WTC11 (cell line): ENCODE data around the gene COG2. TPM values are rescaled to one million over a fixed set of nuclear protein-coding genes. Genes with fewer than 3 reads are reported as not detected.

ENCODE experiments used
- ATAC-seq: fragments of 200-7000 bp; cut with Tn5 transposase; 2 replicates; pipeline ENCODE4 v1.10.0; 2021; ENCODE audit warnings: mild to moderate bottlenecking, moderate library complexity
- CTCF ChIA-PET: fragments of 300-600 bp; sonication (Branson Sonifier 250); formaldehyde crosslinking; loops from one replicate; lab custom pipeline; 2021; ENCODE audit warnings: antibody characterized with exemption; lab: Charles Lee
- POLR2A ChIA-PET: fragments of 350-600 bp; sonication (Branson Sonifier 250); formaldehyde crosslinking; loops from one replicate; lab custom pipeline; 2021; ENCODE audit warnings: antibody characterized with exemption; lab: Charles Lee
- DNase-seq: peaks from one replicate; pipeline ENCODE4 v3.0.0; 2021; ENCODE audit warnings: low spot score
- H3K27ac Mint-ChIP-seq: 2 replicates; pipeline ENCODE4 v1.8.0; 2021; ENCODE audit warnings: mixed read lengths
- H3K27me3 Mint-ChIP-seq: 2 replicates; pipeline ENCODE4 v1.8.0; 2021; ENCODE audit warnings: low read depth, mild to moderate bottlenecking, moderate library complexity, mixed read lengths
- H3K36me3 Mint-ChIP-seq: 2 replicates; pipeline ENCODE4 v1.8.0; 2021; ENCODE audit warnings: mixed read lengths
- H3K4me1 Mint-ChIP-seq: 2 replicates; pipeline ENCODE4 v1.8.0; 2022; ENCODE audit warnings: mixed read lengths
- H3K4me3 Mint-ChIP-seq: 2 replicates; pipeline ENCODE4 v1.8.0; 2021; ENCODE audit warnings: mild to moderate bottlenecking, moderate library complexity, mixed read lengths
- H3K9me3 Mint-ChIP-seq: 2 replicates; pipeline ENCODE4 v1.8.0; 2021; ENCODE audit warnings: mixed read lengths
- ATF1 ChIP-seq: sonication (generic); formaldehyde crosslinking; IDR thresholded peaks from 2 replicates; pipeline ENCODE4 v1.8.1; 2023; ENCODE audit warnings: mild to moderate bottlenecking, moderate library complexity, missing genetic modification reagents
- CDX4 ChIP-seq: fragments of 250-450 bp; sonication (Bioruptor Pico); IDR thresholded peaks from 2 replicates; pipeline ENCODE4 v1.9.0; 2021; ENCODE audit warnings: moderate library complexity, mild to moderate bottlenecking, inconsistent platforms, borderline replicate concordance
- E2F5 ChIP-seq: sonication (generic); formaldehyde crosslinking; IDR thresholded peaks from 2 replicates; pipeline ENCODE4 v1.8.1; 2022; ENCODE audit warnings: mild to moderate bottlenecking, moderate library complexity, missing genetic modification reagents
- ERG ChIP-seq: fragments of 250-450 bp; sonication (Bioruptor Pico); IDR thresholded peaks from 2 replicates; pipeline ENCODE4 v1.8.0; 2021; ENCODE audit warnings: mild to moderate bottlenecking
- FOXP1 ChIP-seq: sonication (generic); formaldehyde crosslinking; IDR thresholded peaks from 2 replicates; pipeline ENCODE4 v1.8.0; 2022; ENCODE audit warnings: missing genetic modification reagents, mild to moderate bottlenecking, moderate library complexity, borderline replicate concordance
- GRHL2 ChIP-seq: fragments of 250-450 bp; sonication (Bioruptor Pico); IDR thresholded peaks from 2 replicates; pipeline ENCODE4 v1.8.0; 2022; ENCODE audit warnings: mild to moderate bottlenecking, moderate library complexity; ENCODE audit not compliant: insufficient replicate concordance, severe bottlenecking
- HMGA2 ChIP-seq: fragments of 250-450 bp; sonication (Bioruptor Pico); IDR thresholded peaks from 2 replicates; pipeline ENCODE4 v1.4.0; 2021; ENCODE audit warnings: mild to moderate bottlenecking, moderate library complexity
- IRF2 ChIP-seq: sonication (generic); formaldehyde crosslinking; IDR thresholded peaks from 2 replicates; pipeline ENCODE4 v1.8.0; 2022; ENCODE audit warnings: low read depth, missing genetic modification reagents, borderline replicate concordance
- JAZF1 ChIP-seq: fragments of 250-450 bp; sonication (Bioruptor Pico); IDR thresholded peaks from 2 replicates; pipeline ENCODE4 v1.9.0; 2021; ENCODE audit warnings: moderate library complexity, mild to moderate bottlenecking, inconsistent platforms
- NFE2L1 ChIP-seq: sonication (generic); formaldehyde crosslinking; IDR thresholded peaks from 2 replicates; pipeline ENCODE4 v1.8.1; 2023; ENCODE audit warnings: missing genetic modification reagents
- NR2C2 ChIP-seq: sonication (generic); formaldehyde crosslinking; IDR thresholded peaks from 2 replicates; pipeline ENCODE4 v1.8.0; 2022; ENCODE audit warnings: mild to moderate bottlenecking, missing genetic modification reagents
- RELA ChIP-seq: sonication (generic); formaldehyde crosslinking; IDR thresholded peaks from 2 replicates; pipeline ENCODE4 v1.8.1; 2022; ENCODE audit warnings: missing genetic modification reagents, mild to moderate bottlenecking, borderline replicate concordance
- TEAD1 ChIP-seq: sonication (generic); formaldehyde crosslinking; IDR thresholded peaks from 2 replicates; pipeline ENCODE4 v1.8.0; 2022; ENCODE audit warnings: mild to moderate bottlenecking, missing genetic modification reagents
- ZNF121 ChIP-seq: sonication (generic); formaldehyde crosslinking; IDR thresholded peaks from 2 replicates; pipeline ENCODE4 v1.8.0; 2023; ENCODE audit warnings: missing genetic modification reagents
- ZNF138 ChIP-seq: sonication (generic); formaldehyde crosslinking; conservative IDR thresholded peaks from 2 replicates; pipeline ENCODE4 v1.8.1; 2022; ENCODE audit warnings: mild to moderate bottlenecking, moderate library complexity, missing genetic modification reagents
- ZNF396 ChIP-seq: fragments of 250-450 bp; sonication (Bioruptor Pico); IDR thresholded peaks from 2 replicates; pipeline ENCODE4 v1.8.0; 2021; ENCODE audit warnings: mild to moderate bottlenecking, moderate library complexity, borderline replicate concordance
- ZNF423 ChIP-seq: fragments of 250-450 bp; sonication (Bioruptor Pico); IDR thresholded peaks from 2 replicates; pipeline ENCODE4 v2.1.2; 2022; ENCODE audit warnings: mild to moderate bottlenecking, moderate library complexity
- ZNF671 ChIP-seq: fragments of 250-450 bp; sonication (Bioruptor Pico); IDR thresholded peaks from 2 replicates; pipeline ENCODE4 v1.8.0; 2021; ENCODE audit warnings: mild to moderate bottlenecking
- ZSCAN18 ChIP-seq: fragments of 250-450 bp; sonication (Bioruptor Pico); IDR thresholded peaks from 2 replicates; pipeline ENCODE4 v2.1.2; 2022; ENCODE audit warnings: mild to moderate bottlenecking, moderate library complexity
- total RNA-seq: library from RNA; stranded (reverse); gene quantifications from 3 replicates; pipeline ENCODE4 v1.2.3, GENCODE V29; 2021
- TF ChIP-seq, protein P1 (sequence below): sonication (generic); formaldehyde crosslinking; IDR thresholded peaks from 2 replicates; pipeline ENCODE4 v1.8.1; 2023; ENCODE audit warnings: mild to moderate bottlenecking, moderate library complexity, missing genetic modification reagents
- TF ChIP-seq, protein P2 (sequence below): fragments of 250-450 bp; sonication (Bioruptor Pico); IDR thresholded peaks from 2 replicates; pipeline ENCODE4 v1.9.0; 2021; ENCODE audit warnings: mild to moderate bottlenecking, borderline replicate concordance
- TF ChIP-seq, protein P3 (sequence below): sonication (generic); formaldehyde crosslinking; IDR thresholded peaks from 2 replicates; pipeline ENCODE4 v1.8.0; 2022; ENCODE audit warnings: missing genetic modification reagents

Gene COG2
- total RNA-seq, 1 experiment from 2014 or later, result 30.9 TPM

GRCh38 chr1:230595181-230595580 is 47.1 kb upstream of the COG2 start:
- ATAC-seq (no peak), DNase-seq (no peak)
- POLR2A ChIA-PET, result no interaction called here
- Mint-ChIP-seq H3K36me3 (peaks cover 12% of the 10 kb centered on the region), H3K27me3 (peaks cover 6% of the 10 kb centered on the region), H3K27ac (no peak overlapping the region), H3K9me3 (peaks cover 52% of the 10 kb centered on the region), H3K4me3 (no peak overlapping the region), H3K4me1 (peaks cover 13% of the 10 kb centered on the region)
- CTCF ChIA-PET, result interaction anchor here (0.6 kb wide), 2 partner anchors 14 to 40 kb away, joined by 3 read pairs; no protein-coding TSS in a partner anchor
- TF ChIP-seq ERG (CRISPR knock-in tag), result no peak
- no peak for TF ChIP-seq ZNF121 (CRISPR knock-in tag)
- TF ChIP-seq GRHL2 (CRISPR knock-in tag), result no peak
- TF ChIP-seq HMGA2 (CRISPR knock-in tag), result no peak

DNA sequence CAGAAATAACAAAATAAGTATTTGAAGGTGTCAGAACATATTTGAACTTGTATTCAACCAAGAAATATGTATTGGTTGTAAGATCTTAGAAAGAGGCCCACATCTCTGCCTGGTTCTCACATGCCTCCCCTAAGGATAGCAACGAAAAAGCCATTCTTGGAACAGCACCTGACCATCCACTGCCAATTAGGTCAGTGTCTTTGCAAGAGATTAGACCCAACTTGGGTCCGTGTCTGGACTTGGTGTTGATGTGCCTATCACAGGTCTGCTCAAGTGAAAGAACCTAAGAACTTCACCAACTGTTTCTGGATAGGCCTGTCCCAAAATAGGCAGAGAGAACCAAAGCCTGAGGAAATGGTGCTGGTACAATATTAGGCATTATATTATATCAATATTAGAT is 46.0 kb upstream of the COG2 start:
- POLR2A ChIA-PET, result no interaction called here
- ATAC-seq, result no peak
- TF ChIP-seq ZNF671 (CRISPR knock-in tag), result no peak
- no peak for TF ChIP-seq CDX4 (CRISPR knock-in tag)
- TF ChIP-seq JAZF1 (CRISPR knock-in tag), result no peak
- no peak for TF ChIP-seq ZNF396 (CRISPR knock-in tag)
- TF ChIP-seq TEAD1, result no peak
- TF ChIP-seq ZNF423 (CRISPR knock-in tag), result no peak
- TF ChIP-seq, protein P1, sequence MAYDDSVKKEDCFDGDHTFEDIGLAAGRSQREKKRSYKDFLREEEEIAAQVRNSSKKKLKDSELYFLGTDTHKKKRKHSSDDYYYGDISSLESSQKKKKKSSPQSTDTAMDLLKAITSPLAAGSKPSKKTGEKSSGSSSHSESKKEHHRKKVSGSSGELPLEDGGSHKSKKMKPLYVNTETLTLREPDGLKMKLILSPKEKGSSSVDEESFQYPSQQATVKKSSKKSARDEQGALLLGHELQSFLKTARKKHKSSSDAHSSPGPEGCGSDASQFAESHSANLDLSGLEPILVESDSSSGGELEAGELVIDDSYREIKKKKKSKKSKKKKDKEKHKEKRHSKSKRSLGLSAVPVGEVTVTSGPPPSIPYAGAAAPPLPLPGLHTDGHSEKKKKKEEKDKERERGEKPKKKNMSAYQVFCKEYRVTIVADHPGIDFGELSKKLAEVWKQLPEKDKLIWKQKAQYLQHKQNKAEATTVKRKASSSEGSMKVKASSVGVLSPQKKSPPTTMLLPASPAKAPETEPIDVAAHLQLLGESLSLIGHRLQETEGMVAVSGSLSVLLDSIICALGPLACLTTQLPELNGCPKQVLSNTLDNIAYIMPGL, result no peak
- no peak for TF ChIP-seq ZSCAN18 (CRISPR knock-in tag)
- no peak for TF ChIP-seq E2F5 (CRISPR knock-in tag)
- no peak for TF ChIP-seq IRF2
- TF ChIP-seq, protein P2, sequence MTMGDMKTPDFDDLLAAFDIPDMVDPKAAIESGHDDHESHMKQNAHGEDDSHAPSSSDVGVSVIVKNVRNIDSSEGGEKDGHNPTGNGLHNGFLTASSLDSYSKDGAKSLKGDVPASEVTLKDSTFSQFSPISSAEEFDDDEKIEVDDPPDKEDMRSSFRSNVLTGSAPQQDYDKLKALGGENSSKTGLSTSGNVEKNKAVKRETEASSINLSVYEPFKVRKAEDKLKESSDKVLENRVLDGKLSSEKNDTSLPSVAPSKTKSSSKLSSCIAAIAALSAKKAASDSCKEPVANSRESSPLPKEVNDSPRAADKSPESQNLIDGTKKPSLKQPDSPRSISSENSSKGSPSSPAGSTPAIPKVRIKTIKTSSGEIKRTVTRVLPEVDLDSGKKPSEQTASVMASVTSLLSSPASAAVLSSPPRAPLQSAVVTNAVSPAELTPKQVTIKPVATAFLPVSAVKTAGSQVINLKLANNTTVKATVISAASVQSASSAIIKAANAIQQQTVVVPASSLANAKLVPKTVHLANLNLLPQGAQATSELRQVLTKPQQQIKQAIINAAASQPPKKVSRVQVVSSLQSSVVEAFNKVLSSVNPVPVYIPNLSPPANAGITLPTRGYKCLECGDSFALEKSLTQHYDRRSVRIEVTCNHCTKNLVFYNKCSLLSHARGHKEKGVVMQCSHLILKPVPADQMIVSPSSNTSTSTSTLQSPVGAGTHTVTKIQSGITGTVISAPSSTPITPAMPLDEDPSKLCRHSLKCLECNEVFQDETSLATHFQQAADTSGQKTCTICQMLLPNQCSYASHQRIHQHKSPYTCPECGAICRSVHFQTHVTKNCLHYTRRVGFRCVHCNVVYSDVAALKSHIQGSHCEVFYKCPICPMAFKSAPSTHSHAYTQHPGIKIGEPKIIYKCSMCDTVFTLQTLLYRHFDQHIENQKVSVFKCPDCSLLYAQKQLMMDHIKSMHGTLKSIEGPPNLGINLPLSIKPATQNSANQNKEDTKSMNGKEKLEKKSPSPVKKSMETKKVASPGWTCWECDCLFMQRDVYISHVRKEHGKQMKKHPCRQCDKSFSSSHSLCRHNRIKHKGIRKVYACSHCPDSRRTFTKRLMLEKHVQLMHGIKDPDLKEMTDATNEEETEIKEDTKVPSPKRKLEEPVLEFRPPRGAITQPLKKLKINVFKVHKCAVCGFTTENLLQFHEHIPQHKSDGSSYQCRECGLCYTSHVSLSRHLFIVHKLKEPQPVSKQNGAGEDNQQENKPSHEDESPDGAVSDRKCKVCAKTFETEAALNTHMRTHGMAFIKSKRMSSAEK, result no peak
- TF ChIP-seq, protein P3, sequence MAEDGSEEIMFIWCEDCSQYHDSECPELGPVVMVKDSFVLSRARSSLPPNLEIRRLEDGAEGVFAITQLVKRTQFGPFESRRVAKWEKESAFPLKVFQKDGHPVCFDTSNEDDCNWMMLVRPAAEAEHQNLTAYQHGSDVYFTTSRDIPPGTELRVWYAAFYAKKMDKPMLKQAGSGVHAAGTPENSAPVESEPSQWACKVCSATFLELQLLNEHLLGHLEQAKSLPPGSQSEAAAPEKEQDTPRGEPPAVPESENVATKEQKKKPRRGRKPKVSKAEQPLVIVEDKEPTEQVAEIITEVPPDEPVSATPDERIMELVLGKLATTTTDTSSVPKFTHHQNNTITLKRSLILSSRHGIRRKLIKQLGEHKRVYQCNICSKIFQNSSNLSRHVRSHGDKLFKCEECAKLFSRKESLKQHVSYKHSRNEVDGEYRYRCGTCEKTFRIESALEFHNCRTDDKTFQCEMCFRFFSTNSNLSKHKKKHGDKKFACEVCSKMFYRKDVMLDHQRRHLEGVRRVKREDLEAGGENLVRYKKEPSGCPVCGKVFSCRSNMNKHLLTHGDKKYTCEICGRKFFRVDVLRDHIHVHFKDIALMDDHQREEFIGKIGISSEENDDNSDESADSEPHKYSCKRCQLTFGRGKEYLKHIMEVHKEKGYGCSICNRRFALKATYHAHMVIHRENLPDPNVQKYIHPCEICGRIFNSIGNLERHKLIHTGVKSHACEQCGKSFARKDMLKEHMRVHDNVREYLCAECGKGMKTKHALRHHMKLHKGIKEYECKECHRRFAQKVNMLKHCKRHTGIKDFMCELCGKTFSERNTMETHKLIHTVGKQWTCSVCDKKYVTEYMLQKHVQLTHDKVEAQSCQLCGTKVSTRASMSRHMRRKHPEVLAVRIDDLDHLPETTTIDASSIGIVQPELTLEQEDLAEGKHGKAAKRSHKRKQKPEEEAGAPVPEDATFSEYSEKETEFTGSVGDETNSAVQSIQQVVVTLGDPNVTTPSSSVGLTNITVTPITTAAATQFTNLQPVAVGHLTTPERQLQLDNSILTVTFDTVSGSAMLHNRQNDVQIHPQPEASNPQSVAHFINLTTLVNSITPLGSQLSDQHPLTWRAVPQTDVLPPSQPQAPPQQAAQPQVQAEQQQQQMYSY (CRISPR knock-in tag), result no peak
- TF ChIP-seq ATF1 (CRISPR knock-in tag), result no peak
- TF ChIP-seq FOXP1 (CRISPR knock-in tag), result no peak
- TF ChIP-seq NR2C2 (CRISPR knock-in tag), result no peak
- TF ChIP-seq NFE2L1 (CRISPR knock-in tag), result no peak
- TF ChIP-seq RELA (CRISPR knock-in tag), result no peak
- no peak for TF ChIP-seq ZNF138 (CRISPR knock-in tag)

More for the DNA sequence above, 46.0 kb upstream of the COG2 start:
- Mint-ChIP-seq H3K4me3 (no peak overlapping the region), H3K27ac (no peak overlapping the region), H3K4me1 (peaks cover 16% of the 10 kb centered on the region), H3K27me3 (peaks cover 8% of the 10 kb centered on the region), H3K9me3 (peaks cover 64% of the 10 kb centered on the region), H3K36me3 (peaks cover 12% of the 10 kb centered on the region)
- CTCF ChIA-PET, result no interaction called here
- DNase-seq, result no peak
